Umbilical cord (tissue), 2 donors: ENCODE results near the gene SLC38A9. TPM values are rescaled to one million over a fixed set of nuclear protein-coding genes. Genes with fewer than 3 reads are reported as not detected.

Experiments
- DNase-seq: peaks from one replicate; pipeline ENCODE4 v3.0.0-alpha.2; 2015; ENCODE audit warnings: low spot score
- total RNA-seq: library from RNA; depleted of rRNA; stranded (reverse); fragments of >200 nt; gene quantifications from one replicate; pipeline ENCODE4 v1.2.3, GENCODE V29; 2014; ENCODE audit warnings: low replicate concordance; ENCODE audit not compliant: insufficient read depth

Gene SLC38A9
- total RNA-seq, 1 donor from 2014 or later, result 45.5 TPM

DNA sequence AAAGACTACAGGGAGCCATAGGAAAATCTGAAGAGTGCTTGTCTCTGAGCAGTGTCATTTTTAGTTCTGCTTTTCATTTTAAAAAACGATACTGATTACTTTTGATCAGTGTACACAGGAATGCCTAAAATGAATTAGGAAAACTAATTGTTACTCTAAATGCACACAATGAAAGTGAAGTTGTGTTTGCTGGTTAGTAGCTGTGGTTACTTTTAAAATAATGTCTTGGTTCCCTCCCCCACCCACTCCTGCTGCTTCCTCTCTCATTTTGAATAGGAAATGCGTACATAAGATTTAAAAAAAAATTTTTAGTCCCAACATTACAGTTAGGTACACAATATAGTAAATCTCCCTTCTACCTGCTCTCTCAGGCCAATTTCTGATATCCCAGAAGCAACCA lies 129.9 kb downstream of the SLC38A9 start:
- DNase-seq, result no peak

DNA sequence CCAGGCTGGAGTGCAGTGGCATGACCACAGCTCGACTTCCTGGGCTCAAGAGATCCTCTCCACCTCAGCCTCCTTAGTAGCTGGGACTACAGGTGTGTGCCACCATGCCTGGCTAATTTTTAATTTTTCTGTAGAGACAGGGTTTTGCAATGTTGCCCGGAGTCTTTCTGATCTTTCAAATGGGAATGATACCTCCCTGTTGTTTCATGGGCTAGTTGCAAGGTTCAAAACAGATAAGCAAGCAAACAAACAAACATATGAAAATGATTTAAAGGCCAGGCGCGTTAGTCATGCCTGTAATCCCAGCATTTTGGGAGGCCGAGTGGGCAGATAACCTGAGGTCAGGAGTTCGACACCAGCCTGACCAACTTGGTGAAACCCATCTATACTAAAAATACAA lies 132.1 kb downstream of the SLC38A9 start:
- DNase-seq, result no peak

DNA sequence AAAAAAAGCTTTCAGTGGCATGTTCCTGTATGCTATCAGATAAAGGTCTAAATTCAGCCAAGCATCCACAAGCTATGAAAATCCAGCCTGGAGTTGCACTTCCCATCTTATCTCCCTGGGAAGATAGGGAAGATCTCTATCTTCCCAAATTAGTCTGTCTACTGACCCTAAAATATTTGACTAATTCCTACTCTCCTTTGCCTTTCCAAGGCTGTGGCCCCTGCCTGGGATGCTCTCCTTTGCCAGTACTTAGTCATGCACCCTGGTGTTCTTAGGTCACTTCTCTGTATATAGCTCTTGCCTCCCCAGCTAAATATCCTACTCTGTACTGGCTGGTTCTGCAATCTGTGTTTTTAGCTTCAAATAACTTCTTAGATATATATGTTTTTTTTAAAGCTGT lies 133.4 kb downstream of the SLC38A9 start:
- DNase-seq, result peak; percentile 45

DNA sequence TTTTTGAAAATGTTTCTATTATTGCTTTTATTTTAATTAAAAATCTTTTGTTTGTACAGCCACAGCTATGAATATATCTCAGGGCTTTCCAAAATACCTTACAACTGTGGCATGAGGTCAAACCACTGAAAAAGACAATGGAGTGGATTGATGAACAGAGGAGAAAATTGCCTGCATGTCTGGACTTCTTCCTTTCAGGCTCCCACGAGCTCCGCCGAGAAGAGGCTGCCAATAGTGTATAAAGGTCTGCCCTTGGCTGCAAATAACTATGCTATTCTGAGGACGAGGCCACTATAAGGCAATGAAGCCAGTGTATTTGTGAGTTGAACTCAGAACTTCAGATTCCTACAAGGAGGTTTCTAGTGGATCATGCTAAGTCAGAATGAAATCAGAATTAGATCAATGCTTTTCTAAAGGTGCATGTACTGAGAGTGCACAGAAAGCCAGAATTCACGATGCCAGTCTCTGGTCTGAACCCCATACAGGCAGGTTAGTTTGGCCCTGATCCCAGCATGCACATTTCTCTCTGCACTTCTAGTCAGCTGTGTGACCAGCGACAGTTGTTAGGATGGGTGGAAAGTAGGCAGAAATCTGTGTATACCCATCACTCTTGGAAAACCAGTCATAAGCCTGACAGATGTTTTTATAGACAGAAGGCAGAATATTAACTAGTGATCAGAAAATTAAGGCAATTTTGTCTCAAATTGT lies 134.6 kb downstream of the SLC38A9 start:
- DNase-seq, result peak; percentile 62

DNA sequence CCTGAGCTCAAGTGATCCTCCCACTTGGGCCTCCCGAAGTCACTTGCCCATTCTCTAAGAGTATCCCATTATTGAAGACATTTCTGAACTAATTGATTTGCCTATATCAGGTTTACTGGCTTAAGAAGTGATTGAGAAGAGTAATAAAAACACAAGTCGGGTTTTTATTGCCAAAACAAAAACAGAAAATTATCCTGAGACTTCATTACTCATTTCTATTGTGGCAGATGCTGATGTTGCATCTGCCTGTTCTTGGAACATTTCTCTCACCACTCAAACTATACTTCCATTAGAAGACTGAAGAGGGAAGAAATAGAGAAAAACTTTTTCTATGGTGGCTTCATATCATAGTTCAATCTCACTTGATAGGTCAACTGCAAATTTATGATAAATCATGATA lies 135.5 kb downstream of the SLC38A9 start:
- DNase-seq, result no peak

Other genes with a start within 250 kb of the SLC38A9 start
- gene PLPP1, start 177.4 kb downstream of the SLC38A9 start, total RNA-seq, result 88.1 TPM
- 4.1 TPM for gene DDX4, start 25.7 kb upstream of the SLC38A9 start, total RNA-seq
- 0.48 TPM for gene IL31RA, start 139.0 kb upstream of the SLC38A9 start, total RNA-seq